Testis (tissue), 3 donors: ENCODE measurements around the gene SEH1L. TPM values are rescaled to one million over a fixed set of nuclear protein-coding genes. Genes with fewer than 3 reads are reported as not detected.

Experiments used
- DNase-seq: peaks from one replicate; pipeline ENCODE4 v3.0.0-alpha.2; 2019
- H3K27ac ChIP-seq, 2 donors: fragments of 200-600 bp; sonication (generic); one replicate each; pipeline ENCODE4 v1.5.1; 2019
- H3K27me3 ChIP-seq: fragments of 200-600 bp; sonication (generic); one replicate; pipeline ENCODE4 v1.5.1; 2019
- H3K36me3 ChIP-seq: fragments of 200-600 bp; sonication (generic); one replicate; pipeline ENCODE4 v1.5.1; 2017; ENCODE audit warnings: low read depth; ENCODE audit errors: missing control alignments
- H3K4me1 ChIP-seq: fragments of 200-600 bp; sonication (generic); one replicate; pipeline ENCODE4 v1.5.1; 2019
- H3K4me3 ChIP-seq, 2 donors: fragments of 200-600 bp; sonication (generic); one replicate each; pipeline ENCODE4 v1.5.1; 2017 to 2019
- H3K9me3 ChIP-seq: fragments of 200-600 bp; sonication (generic); one replicate; pipeline ENCODE4 v1.5.1; 2017
- CTCF ChIP-seq, 3 experiments: fragments of 450-650 bp in 2 of 3; fragments of 200-600 bp in 1 of 3; sonication (generic) in 1 of 3; IDR thresholded peaks; one replicate each; pipeline ENCODE4 v1.5.1; 2016 to 2019; ENCODE audit warnings: antibody characterized with exemption in 3 of 3, mild to moderate bottlenecking in 2 of 3, moderate library complexity in 1 of 3
- POLR2A ChIP-seq: fragments of 450-650 bp; IDR thresholded peaks from one replicate; pipeline ENCODE4 v1.6.1; 2017; ENCODE audit warnings: antibody characterized with exemption, mild to moderate bottlenecking, moderate library complexity
- WGBS, 2 donors: methylation state at CpG; one replicate each; pipeline ENCODE4 v1.1.5; 2018; 5-methylcytosine and 5-hydroxymethylcytosine counted together
- intact Hi-C: fragments of 100-400 bp; cut with DNase I; formaldehyde crosslinking; loops from one replicate; pipeline ENCODE4 v1.15.1; 2023; ENCODE audit warnings: low total_unique reads
- polyA plus RNA-seq: library from polyadenylated mRNA; stranded (reverse); fragments of 350-450 nt; fragmentation: Illumina TruSeq; extraction: RNeasy Lipid Tissue Mini Kit (QIAGEN cat#74804); gene quantifications from one replicate; pipeline ENCODE4 v1.2.3, GENCODE V29; 2014; ENCODE audit warnings: low read depth, low replicate concordance; ENCODE audit not compliant: insufficient read depth
- total RNA-seq, 2 donors: library from RNA; depleted of rRNA; stranded (reverse); fragments of >200 nt; gene quantifications; one replicate each; pipeline ENCODE4 v1.2.3, GENCODE V29; 2016

Gene SEH1L
- total and polyA plus RNA-seq, 3 donors from 2014 or later: 33.5 to 43.5 (median 37.1) TPM

- intact Hi-C loops: loop anchor here (5.0 kb wide), 1 partner anchor 197 kb away; no protein-coding TSS in a partner anchor
- H3K4me1 ChIP-seq: no peaks in the 10 kb centered on the region
- TF ChIP-seq CTCF (IDR thresholded peaks at IDR 0.05): peak; percentile 70 to 77 (median 74)
- no peak for TF ChIP-seq POLR2A
- H3K36me3 ChIP-seq: no peaks in the 10 kb centered on the region
- 47 to 57% methylated on average over 11 of the region's 11 CpGs for WGBS, 2 donors
- H3K9me3 ChIP-seq: no peaks in the 10 kb centered on the region
- H3K27ac ChIP-seq: no peak overlapping the region
- peak; percentile 89 for DNase-seq
- H3K27me3 ChIP-seq: no peaks in the 10 kb centered on the region
- H3K4me3 ChIP-seq: no peak overlapping the region
Measured at GRCh38 chr18:12934454-12935071, 13.2 kb upstream of the SEH1L start.

- DNase-seq: no peak
- H3K36me3 ChIP-seq: no peaks in the 10 kb centered on the region
- intact Hi-C loops: no loop called here
- WGBS, 2 donors: 92 to 100% methylated on average over 2 of the region's 2 CpGs
- no peaks in the 10 kb centered on the region for H3K9me3 ChIP-seq
- no peaks in the 10 kb centered on the region for H3K27me3 ChIP-seq
- TF ChIP-seq POLR2A (no peak), CTCF (IDR thresholded peaks at IDR 0.05) (no peak)
- no peak overlapping the region for H3K27ac ChIP-seq
- no peaks in the 10 kb centered on the region for H3K4me1 ChIP-seq
- no peak overlapping the region for H3K4me3 ChIP-seq
Measured at GRCh38 chr18:12939162-12939561, 8.6 kb upstream of the SEH1L start.

GRCh38 chr18:12943215-12943614 is 4.6 kb upstream of the SEH1L start:
- 87% methylated on average over 4 of the region's 4 CpGs for WGBS, 2 donors
- Histone ChIP-seq H3K4me1 (peaks cover 7% of the 10 kb centered on the region), H3K4me3 (no peak overlapping the region), H3K27me3 (no peaks in the 10 kb centered on the region), H3K36me3 (no peaks in the 10 kb centered on the region), H3K27ac (no peak overlapping the region), H3K9me3 (no peaks in the 10 kb centered on the region)
- no peak for DNase-seq
- TF ChIP-seq CTCF (IDR thresholded peaks at IDR 0.05): no peak
- TF ChIP-seq POLR2A: no peak
- intact Hi-C loops: no loop called here

GRCh38 chr18:12944709-12945108 is 3.1 kb upstream of the SEH1L start:
- TF ChIP-seq POLR2A (no peak), CTCF (IDR thresholded peaks at IDR 0.05) (no peak)
- intact Hi-C loops: no loop called here
- DNase-seq: peak; percentile 60
- Histone ChIP-seq H3K4me1 (peaks cover 7% of the 10 kb centered on the region), H3K36me3 (no peaks in the 10 kb centered on the region), H3K27ac (no peak overlapping the region), H3K4me3 (no peak overlapping the region), H3K27me3 (no peaks in the 10 kb centered on the region), H3K9me3 (no peaks in the 10 kb centered on the region)
- WGBS, 2 donors: 30 to 39% methylated on average over 3 to 4 of the region's 4 CpGs
